Measurements from ENCODE around the gene ARHGAP11A.

Gene ARHGAP11A

GRCh38 chr15:32670623-32671022 is 55.3 kb downstream of the ARHGAP11A start:
- Mint-ChIP-seq H3K36me3 (no peaks in the 10 kb centered on the region), H3K27ac (no peak overlapping the region), H3K4me3 (no peak overlapping the region), H3K4me1 (no peaks in the 10 kb centered on the region), H3K9me3 (no peaks in the 10 kb centered on the region)
- ATAC-seq (no peak), DNase-seq (ENCODE audit: low spot score in 2 of 2) (no peak)

DNA sequence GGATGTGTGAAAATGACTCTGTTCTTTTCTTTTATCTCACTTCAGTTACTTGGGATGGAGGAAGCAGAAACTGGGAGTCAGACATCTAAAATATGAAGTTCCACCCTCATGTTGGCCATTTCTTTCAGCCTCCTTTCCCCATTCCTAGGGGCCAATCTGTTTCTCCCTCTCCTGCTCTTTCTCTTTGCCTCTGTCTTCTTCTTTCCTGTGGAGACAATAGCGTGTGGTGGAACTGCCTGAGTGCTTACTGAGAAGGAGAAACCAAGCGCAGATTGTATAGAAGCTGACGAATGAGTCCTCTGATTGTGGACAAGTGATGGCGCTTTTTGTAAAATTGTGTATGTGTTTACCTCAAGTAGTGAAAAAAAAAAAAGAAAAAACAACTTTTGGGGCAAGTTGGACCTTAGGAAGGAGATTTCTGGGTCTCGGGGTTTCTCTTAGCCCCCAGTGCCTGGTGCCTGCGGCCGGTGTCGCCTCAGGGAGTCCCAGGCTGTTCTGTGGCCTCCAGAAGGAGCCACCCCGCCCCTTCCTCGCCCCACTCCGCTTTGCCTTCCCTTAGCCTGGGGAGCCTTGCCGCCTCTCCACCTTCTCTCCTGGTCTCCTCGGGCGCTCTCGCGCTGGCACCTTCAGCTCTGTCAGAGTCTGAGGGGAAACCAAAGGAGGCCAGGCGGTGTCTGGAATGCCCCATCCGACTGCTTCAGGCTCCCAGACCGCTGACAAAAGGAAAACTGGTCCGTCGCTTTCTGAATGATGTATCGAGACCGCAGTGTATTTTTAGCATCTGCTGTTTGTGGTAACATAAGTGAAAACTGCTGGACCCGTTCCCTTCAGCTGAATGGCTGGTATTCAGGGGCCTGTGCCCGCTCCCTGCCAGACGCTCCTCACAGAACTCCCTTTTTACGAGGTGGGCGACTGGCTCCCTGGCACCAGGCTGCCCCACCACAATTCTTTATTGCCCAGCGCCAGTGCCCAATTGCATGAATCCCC is 56.3 kb downstream of the ARHGAP11A start:
- H3K4me3 Mint-ChIP-seq = no peak overlapping the region

GRCh38 chr15:32674681-32675080 is 59.4 kb downstream of the ARHGAP11A start:
- no peaks in the 10 kb centered on the region for H3K36me3 Mint-ChIP-seq
- H3K9me3 Mint-ChIP-seq = no peaks in the 10 kb centered on the region
- ATAC-seq (no peak), DNase-seq (ENCODE audit: low spot score in 2 of 2) (no peak)
- no peak overlapping the region for H3K27ac Mint-ChIP-seq
- H3K4me1 Mint-ChIP-seq = no peaks in the 10 kb centered on the region
- H3K4me3 Mint-ChIP-seq = no peak overlapping the region

More for the DNA sequence above, 56.3 kb downstream of the ARHGAP11A start:
- Mint-ChIP-seq H3K4me1 (no peaks in the 10 kb centered on the region), H3K36me3 (no peaks in the 10 kb centered on the region), H3K9me3 (no peaks in the 10 kb centered on the region), H3K27ac (no peak overlapping the region)
- no peak for ATAC-seq
- DNase-seq (ENCODE audit: low spot score in 2 of 2) = no peak

DNA sequence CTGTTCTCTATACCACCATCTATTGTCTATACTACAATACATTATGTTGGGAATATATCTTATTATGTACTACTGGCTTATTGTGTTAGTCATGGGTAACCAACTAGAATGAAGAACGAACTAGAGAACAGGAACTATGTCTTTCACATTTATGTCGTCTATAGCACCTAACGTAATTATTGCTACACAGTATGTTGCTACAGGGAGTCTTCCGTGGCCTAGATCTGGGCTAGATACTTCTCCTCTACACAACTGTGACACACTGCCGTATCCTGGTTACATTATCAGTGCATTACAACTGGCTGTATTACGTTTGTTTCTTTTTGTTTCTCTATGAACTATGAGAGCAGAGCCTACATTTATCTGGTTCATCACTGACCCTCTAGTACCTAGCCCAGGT is 60.2 kb downstream of the ARHGAP11A start:
- Mint-ChIP-seq H3K27ac (no peak overlapping the region), H3K9me3 (no peaks in the 10 kb centered on the region), H3K36me3 (no peaks in the 10 kb centered on the region), H3K4me3 (no peak overlapping the region), H3K4me1 (no peaks in the 10 kb centered on the region)
- ATAC-seq = no peak
- no peak for DNase-seq (ENCODE audit: low spot score in 2 of 2)

DNA sequence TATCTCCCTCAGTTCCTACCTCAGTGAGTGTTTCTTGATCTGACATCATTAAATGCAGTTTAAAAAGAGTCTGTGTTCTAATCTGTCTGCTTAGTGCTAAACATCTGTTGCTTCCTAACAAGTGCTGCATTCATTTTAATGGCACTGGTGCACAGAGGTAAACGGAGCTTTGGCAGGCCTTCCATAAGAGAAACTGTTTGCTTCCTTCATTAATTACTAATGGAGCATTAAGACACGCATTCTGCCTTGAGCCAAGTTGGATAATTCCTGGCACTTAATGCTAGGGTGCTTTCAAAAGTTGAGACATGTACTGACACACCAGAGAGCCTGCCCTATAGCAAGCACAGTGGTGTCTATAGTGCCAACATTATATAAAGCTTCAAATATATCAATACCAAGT is 60.9 kb downstream of the ARHGAP11A start:
- ATAC-seq = no peak
- no peaks in the 10 kb centered on the region for H3K4me1 Mint-ChIP-seq
- no peaks in the 10 kb centered on the region for H3K36me3 Mint-ChIP-seq

GRCh38 chr15:32677238-32677750 is 62.0 kb downstream of the ARHGAP11A start:
- Mint-ChIP-seq H3K27ac (no peak overlapping the region), H3K4me1 (no peaks in the 10 kb centered on the region), H3K36me3 (no peaks in the 10 kb centered on the region), H3K9me3 (no peaks in the 10 kb centered on the region), H3K4me3 (no peak overlapping the region)
- DNase-seq (ENCODE audit: low spot score in 2 of 2) (no peak), ATAC-seq (no peak)

More for the DNA sequence above, 60.9 kb downstream of the ARHGAP11A start:
- no peaks in the 10 kb centered on the region for H3K9me3 Mint-ChIP-seq
- DNase-seq (ENCODE audit: low spot score in 2 of 2) = no peak
- no peak overlapping the region for H3K4me3 Mint-ChIP-seq
- H3K27ac Mint-ChIP-seq = no peak overlapping the region

DNA sequence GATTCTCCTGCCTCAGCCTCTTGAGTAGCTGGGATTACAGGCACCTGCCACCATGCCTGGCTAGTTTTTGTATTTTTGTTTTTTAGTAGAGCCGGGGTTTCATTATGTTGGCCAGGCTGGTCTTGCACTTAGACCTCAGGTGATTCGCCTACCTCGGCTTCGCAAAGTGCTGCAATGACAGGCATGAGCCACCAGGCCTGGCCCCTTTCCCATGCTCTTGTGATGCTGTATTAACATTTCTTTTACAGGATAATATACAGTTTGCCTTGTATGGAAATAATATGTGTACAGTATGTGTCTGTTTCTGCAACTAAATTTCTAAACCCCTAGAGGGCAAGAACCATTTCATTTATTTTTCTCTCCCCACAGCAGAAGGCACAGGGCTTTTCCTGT is 64.0 kb downstream of the ARHGAP11A start:
- no peak overlapping the region for H3K27ac Mint-ChIP-seq
- no peaks in the 10 kb centered on the region for H3K36me3 Mint-ChIP-seq
- no peaks in the 10 kb centered on the region for H3K4me1 Mint-ChIP-seq
- no peaks in the 10 kb centered on the region for H3K9me3 Mint-ChIP-seq
- ATAC-seq (no peak), DNase-seq (ENCODE audit: low spot score in 2 of 2) (no peak)
- no peak overlapping the region for H3K4me3 Mint-ChIP-seq

- no peak overlapping the region for H3K27ac Mint-ChIP-seq
- ATAC-seq = no peak
Observed at GRCh38 chr15:32682569-32682968, 67.3 kb downstream of the ARHGAP11A start.

DNA sequence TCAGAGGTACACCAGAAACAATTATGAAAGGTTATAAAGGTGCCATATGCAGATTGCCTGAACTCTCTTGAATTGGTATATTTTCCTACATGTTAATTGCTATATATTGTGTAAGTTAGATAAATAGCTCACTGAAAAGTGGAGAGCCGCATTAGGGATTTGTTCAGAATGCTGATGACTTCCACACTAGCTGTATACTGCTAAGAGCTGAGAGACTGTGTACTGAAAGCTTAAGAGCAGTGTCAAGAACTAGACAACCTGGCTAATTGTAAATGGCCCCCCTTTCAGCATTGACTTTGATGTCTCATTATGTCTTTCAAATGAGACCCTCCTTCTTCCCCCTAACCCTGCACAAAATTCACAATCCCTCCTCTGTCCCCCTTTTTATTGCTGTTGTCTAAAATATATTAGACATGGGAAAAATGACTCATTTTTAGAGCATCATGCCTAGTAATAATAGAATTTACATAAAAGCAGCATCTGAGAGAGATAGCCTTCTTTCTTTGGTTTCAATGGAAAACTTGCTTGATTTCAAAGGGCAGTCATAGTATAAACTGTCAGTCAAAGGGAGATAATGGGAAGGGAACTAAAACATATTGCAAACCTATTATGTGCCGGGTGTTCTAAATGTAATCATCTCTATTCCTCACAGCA is 67.8 kb downstream of the ARHGAP11A start:
- Mint-ChIP-seq H3K4me3 (no peak overlapping the region), H3K27ac (no peak overlapping the region), H3K36me3 (no peaks in the 10 kb centered on the region), H3K4me1 (no peaks in the 10 kb centered on the region), H3K9me3 (no peaks in the 10 kb centered on the region)
- DNase-seq (ENCODE audit: low spot score in 2 of 2) (no peak), ATAC-seq (no peak)

More at GRCh38 chr15:32682569-32682968, 67.3 kb downstream of the ARHGAP11A start:
- H3K4me1 Mint-ChIP-seq = no peaks in the 10 kb centered on the region
- DNase-seq (ENCODE audit: low spot score in 2 of 2) = no peak
- H3K36me3 Mint-ChIP-seq = no peaks in the 10 kb centered on the region
- H3K9me3 Mint-ChIP-seq = no peaks in the 10 kb centered on the region
- H3K4me3 Mint-ChIP-seq = no peak overlapping the region

DNA sequence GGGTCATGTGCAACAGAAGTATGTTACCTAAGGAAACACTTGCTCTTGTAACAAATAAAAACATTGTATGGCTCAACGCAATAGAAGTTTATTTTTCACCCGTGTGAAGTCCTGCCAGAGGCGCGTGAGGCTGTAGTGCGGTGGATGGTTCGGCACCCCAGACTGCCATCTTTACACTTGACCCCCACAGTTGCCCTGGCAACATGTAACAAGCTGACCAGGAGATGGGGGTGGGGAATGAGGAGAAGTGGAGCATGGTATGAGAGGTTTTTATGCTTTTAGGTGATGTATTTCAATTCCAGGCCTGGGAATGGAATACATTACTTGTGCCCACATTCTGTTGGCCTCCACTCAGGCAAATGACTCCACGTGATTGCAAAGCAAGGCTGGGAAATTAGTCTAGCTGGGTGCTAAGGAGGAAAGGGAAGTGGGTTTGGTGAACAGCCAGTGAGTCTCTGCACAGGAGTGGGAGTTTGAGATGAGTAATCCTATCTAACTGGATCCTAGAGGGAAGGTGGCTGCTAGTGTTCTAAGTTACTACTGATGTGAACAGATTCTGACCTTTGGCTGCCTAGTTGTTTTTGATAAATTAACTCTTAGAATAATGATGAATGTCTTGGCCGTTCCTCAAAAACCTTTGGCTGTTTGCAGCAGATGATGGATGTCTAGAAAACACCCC is 68.7 kb downstream of the ARHGAP11A start:
- Mint-ChIP-seq H3K4me1 (no peaks in the 10 kb centered on the region), H3K4me3 (no peak overlapping the region), H3K27ac (no peak overlapping the region), H3K9me3 (no peaks in the 10 kb centered on the region), H3K36me3 (no peaks in the 10 kb centered on the region)
- DNase-seq (ENCODE audit: low spot score in 2 of 2) (no peak), ATAC-seq (peak; percentile 66)

GRCh38 chr15:32685576-32685975 is 70.3 kb downstream of the ARHGAP11A start:
- no peak for DNase-seq (ENCODE audit: low spot score in 2 of 2)
- no peak overlapping the region for H3K27ac Mint-ChIP-seq
- H3K9me3 Mint-ChIP-seq = no peaks in the 10 kb centered on the region
- no peaks in the 10 kb centered on the region for H3K4me1 Mint-ChIP-seq
- H3K4me3 Mint-ChIP-seq = no peak overlapping the region
- H3K36me3 Mint-ChIP-seq = no peaks in the 10 kb centered on the region
- ATAC-seq = no peak

- ATAC-seq (no peak), DNase-seq (ENCODE audit: low spot score in 2 of 2) (no peak)
- H3K4me3 Mint-ChIP-seq = no peak overlapping the region
- no peak overlapping the region for H3K27ac Mint-ChIP-seq
- H3K36me3 Mint-ChIP-seq = no peaks in the 10 kb centered on the region
- H3K4me1 Mint-ChIP-seq = no peaks in the 10 kb centered on the region
- no peaks in the 10 kb centered on the region for H3K9me3 Mint-ChIP-seq
Observed at GRCh38 chr15:32687556-32687955, 72.3 kb downstream of the ARHGAP11A start.

- Mint-ChIP-seq H3K9me3 (no peaks in the 10 kb centered on the region), H3K4me3 (no peak overlapping the region), H3K36me3 (no peaks in the 10 kb centered on the region), H3K4me1 (no peaks in the 10 kb centered on the region), H3K27ac (no peak overlapping the region)
- ATAC-seq = no peak
- no peak for DNase-seq (ENCODE audit: low spot score in 2 of 2)
Observed at GRCh38 chr15:32688151-32688639, 72.9 kb downstream of the ARHGAP11A start.
